Iris pigment epithelial cell (primary cell): ENCODE results near the gene PPP5C.
"Not testable (repeated sequence)": the region's sequence is repeated elsewhere in the genome, so short reads cannot be mapped to it uniquely, and the experiment has no call there.

Experiments used
- DNase-seq: peaks from one replicate; pipeline ENCODE4 v3.0.0-alpha.2; 2011; ENCODE audit warnings: low read depth

Gene PPP5C

DNA sequence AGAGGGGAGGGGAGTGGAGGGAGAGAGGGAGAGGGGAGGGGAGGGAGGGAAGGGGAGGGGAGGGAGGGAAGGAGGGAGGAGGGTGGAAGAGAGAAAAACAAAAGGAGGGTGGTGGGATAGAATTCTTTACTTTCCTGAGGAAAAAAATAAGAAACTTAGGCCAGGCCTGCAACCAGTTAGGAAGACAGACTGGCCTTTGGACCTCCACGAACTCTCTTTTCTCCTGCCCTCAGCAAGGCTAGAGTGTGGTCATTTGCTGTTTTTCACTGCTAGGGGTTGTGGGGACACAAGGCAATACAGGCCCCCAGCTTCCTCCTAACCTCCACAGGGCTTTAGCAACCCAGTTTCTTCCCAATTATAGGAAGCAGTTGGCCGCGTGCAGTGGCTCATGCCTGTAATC lies 62.3 kb downstream of the PPP5C start:
- no peak for DNase-seq

DNA sequence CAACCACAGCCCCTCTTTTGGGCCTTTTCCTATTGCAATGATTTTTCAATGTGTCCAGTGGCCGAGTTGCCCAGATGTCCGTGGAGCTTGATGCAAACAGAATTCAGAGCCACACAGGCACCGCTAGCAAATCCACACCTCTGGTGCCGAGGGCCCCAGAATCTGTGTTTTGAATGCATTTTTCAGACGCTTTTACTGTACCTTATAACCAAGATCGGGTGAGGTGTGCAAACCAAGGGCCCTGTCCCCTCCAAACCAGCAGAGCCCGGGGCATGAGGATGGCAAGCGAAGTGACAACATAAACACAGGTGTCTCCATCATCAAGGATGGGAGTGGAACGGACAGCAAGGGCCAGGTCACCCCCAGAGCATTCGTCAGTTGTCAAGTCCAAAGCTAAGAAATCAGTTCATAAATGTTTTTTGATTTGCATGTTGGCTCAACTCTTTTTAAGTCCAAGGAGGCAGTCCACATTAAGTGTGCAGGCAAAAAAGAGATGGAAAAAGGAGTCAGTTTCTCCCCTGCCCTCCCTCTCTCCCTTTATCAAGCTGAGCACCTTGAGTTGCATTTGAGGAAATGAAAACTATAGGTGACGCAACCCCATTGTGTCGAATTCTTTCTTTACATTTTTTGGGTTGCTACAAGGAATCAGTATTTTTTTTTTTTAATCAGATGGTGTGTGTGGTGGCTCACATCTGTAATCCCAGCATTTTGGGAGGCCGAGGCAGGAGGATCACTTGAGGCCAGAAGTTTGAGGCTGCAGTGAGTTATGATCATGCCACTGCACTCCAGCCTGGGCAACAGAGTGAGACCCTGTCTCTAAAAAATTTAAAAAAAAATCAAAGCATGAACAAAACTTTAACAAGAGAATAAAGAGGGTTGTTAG lies 63.6 kb downstream of the PPP5C start:
- DNase-seq = no peak

DNA sequence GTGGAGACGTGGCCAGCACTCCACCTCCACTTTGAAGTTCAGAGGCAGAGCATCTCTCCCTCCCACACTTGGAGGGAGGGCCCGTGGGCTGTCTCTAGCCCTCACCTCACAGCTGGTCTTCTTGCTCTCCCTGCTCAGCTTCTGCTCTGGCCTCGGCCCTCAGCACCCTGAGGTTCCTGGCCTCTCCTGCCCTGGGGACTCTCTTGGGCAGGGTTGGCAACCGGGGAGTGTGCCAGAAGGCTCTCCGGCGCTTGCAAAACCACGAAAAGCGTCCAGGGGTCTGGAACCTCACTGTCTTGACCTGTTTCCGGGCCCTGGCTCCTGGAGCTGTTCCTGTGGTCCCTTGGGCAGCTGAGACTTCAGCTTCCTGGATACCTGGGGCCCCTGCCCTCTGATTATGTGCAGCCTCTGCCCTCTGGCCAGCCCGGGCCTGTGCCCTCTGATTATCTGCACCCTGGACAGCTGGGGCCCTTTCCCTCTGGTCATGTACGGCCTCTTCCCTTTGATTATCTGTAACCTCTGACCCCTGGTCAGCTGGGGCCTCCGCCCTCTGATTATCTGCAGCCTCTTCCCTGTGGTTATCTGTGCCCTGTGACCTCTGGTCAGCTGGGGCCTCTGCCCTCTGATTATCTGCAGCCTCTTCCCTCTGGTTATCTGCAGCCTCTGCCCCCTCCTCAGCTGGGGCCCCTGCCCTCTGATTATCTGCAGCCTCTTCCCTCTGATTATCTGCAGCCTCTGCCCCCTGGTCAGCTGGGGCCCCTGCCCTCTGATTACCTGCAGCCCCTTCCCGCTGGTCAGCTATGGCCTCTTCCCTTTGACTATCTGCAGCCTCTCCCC lies 64.4 kb downstream of the PPP5C start:
- DNase-seq = no peak

DNA sequence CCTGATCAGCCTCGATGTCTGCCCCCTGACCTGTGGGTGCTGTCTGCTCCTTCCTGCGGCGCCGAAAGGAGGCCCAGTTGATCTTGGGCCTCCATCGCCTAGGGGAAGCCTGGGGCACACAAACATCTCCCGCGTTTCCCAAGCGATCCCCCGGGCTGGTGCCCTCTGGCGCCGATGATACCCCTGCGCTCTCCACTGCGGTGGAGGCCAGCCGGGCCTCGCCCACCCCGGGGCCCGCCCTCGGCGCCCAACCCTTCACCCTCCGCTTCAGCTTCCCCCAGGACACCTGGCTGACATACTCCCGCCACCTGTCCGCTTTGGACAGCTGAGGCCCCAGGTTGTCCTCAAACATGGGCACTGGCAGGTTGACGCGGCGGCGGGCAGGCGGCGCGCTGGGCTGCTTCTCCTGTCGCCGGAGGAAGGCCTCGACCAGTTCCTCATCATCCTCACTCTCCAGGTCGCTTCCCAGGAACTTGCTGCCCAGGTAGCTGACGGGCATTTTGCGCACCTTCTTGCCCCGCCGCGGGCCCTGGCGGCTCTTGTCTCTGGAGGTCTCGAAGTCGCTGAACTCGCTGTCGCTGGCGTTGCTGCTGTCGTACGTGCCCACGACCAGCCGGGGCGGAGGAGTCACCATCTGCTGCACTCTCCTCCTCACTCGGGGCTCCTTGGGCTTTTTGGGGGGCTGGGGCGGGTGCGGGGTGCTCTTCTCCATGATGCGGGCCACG lies 65.2 kb downstream of the PPP5C start:
- no peak for DNase-seq

DNA sequence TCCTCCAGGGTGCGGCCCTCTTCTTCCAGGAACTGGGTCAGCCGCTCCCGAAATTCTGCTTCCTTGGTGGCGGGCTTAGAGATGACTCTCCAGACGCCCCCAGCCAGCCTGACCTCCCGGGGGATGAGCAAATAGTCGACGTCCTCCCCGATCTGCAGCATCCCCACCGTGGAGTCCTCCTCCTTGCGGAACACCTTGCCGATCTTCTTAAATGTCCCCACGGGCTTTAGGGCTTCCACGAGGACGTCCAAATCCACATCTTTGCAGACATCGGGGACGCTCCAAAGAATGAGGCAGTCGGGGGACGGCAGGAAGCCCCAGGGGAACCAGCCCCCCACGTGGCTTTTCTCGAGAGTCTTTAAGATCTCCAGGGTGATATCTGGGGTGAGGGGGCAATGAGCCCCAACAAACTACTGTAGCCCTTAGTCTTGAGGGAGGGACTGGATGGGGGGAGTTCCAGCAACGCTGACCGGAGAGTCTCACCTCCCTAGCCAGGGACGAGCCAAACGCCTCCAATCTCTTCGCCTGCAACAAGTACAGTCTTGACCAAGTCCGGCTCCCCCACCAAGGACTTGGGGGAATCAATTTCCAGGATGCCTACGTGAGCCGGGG lies 65.9 kb downstream of the PPP5C start:
- peak; percentile 51 for DNase-seq

DNA sequence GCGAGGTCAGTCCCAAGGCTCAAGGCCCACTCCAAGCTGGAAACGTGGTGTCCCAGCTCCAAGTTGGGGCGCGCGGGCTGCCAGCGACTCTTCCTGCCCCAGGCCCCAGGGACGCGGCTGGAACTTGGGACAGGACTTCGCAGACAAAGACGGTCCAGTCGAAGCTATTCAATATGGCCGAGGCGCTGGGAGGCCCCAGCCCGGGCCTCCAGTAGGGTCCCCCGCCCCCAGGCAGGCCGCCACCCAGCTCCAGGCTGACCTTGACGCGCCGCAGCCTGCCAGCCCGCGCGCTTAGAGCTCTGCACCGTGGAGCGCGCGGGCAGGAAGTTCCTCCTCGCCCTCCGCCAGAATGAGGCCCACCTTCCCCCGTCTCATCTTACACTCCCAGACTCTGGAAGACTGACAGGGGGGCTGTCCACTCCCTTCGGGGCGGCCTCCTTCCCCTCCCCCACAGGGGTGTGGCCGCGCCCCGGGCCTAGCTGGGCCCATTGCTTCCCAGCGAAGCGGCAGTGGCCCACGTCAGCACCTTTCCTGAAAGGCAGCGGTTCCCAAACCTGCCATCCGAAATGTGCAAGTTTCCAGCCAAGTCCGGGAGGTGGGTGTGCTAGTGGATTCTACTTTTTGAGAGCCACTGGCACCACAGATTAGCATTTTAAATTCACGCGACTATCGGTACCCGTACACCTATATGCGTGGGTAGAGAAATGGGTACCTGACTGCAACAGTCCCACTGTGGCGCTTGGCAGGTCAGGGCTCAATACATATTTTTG lies 66.6 kb downstream of the PPP5C start, which contains the start of gene CCDC8:
Gene CCDC8, minus strand, starts transcription at position 303 of the 770 bp plus-strand sequence. CDS start 754 bp downstream, outside the sequence.
- DNase-seq = peak; percentile 98

DNA sequence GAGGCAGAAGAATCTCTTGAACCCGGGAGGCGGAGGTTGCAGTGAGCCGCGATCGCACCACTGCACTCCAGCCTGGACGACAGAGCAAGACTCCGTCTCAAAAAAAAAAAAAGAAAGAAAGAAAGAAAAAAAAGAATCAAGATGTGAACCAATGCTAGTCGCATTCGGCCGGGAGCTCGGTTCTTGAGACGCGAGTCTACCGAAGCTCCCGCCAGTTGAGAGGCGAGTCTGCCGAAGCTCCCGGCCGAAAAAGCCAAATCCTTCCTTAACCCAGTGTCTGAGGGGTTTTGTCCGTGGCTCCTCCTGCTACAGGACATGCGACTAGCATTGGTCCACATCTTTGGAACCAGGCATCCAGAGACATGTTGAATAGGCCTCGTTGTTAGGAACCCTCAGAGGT lies 68.0 kb downstream of the PPP5C start:
- not testable (repeated sequence) for DNase-seq

DNA sequence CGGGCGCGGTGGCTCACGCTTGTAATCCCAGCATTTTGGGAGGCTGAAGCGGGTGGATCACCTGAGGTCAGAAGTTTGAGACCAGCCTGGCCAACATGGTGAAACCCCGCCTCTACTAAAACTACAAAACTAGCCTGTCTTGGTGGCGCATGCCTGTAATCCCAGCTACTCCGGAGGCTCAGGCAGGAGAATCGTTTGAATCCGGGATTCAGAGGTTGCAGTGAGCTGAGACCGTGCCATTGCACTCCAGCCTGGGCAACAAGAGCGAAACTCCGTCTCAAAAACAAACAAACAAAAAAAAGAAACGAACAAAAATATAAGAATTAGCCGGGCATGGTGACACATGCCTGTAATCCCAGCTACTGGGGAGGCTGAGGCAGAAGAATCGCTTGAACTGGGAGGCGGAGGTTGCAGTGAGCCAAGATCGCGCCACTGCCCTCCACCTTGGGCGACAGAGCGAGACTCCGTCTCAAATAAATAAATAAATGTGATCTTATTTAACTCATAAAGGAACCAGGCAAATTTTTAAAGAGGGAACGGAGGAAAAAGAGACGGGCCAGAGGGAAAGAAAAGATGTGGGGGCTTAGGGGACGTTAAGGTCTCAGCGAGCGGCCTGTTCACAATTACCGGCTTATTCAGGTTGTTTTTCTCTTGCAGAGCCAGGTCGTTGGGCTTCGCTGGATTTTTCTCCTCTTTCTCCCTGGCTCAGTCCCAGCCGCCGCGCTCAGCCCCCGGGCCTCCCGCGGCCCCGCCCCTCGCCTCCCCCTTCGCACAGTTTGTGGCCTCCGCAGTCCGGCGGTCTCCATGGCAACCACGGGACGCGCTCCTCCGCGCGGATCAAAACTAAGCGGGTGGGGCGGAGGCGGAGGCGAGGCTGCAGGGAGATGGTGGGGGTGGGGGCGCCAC lies 69.2 kb downstream of the PPP5C start:
- DNase-seq = peak; percentile 92

DNA sequence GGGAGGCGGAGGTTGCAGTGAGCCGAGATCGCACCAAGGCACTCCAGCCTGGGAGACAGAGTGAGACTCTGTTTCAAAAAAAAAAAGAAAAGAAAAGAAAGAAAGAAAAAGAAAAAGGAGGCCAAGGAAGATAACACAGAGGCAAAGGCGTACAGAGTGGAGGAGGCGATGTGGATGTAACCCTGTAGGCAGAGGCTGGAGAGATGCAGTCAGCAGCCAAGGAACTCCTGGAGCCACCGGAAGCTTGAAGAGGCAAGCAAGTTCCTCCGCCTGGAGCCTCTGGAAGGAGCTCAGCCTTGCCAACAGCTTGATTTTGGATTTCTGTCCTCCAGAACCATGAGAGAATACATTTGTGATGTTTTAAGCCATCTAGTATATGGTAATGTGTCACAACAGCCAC lies 73.2 kb downstream of the PPP5C start:
- DNase-seq = no peak

DNA sequence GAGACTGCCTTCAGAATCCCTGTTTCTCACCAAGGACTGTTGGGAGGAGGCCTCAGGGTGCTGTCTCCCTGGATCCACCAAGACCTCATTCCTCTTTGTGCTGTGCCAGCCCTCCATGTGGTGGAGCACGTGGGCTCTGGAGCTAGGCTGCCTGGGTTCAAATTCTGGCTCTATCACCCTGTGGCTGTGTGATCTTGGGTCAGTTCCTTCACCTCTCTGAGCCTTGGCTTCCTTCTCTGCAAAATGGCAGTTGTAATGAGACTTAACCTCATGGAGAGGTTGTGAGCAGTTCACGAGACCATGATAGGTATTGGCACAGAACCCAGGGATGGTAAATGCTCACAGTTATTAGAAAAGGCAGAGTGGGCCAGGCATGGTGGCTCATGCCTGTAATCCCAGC lies 75.5 kb downstream of the PPP5C start:
- no peak for DNase-seq

DNA sequence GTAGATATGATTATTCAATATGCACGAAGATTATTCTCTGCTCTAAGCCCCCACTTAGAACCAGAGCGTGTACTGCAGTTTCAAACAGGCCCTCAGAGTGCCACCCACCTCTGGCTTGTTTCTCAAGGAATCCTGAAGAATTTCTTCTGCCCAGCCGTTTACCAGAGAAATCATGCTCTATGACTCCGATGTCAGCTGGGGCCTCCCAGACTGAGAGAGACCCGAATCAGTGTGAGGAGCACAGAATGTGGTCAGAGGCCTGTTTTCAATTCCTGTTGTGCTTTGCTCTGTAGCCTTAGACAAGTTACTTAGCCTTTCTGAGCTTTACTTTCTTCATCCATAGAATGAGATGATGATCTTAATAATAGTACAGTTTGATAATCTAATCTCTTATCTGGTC lies 76.3 kb downstream of the PPP5C start:
- no peak for DNase-seq

DNA sequence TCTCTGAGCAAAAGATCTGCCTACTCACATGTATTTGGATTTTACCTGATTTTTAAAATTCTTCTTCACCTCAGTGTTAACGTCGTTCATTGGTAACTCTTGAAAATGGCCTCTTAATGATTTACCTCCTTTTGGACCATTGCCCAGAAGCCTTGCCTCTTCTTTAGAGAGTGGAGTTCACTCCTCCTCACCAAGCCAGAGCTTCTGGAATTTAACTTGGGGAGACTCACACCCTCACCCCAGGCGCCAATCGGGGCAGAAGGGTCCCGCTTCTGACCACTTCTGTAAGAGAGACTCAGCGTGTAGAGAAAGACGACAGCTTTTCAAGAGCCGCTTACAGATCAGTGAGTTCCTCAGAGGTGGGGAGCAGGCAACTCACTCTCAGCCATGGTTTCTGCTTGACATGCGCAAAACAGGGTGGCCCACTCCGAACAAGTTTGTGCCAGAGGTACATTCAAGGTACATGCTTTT lies 79.2 kb downstream of the PPP5C start:
- DNase-seq = peak; percentile 49

DNA sequence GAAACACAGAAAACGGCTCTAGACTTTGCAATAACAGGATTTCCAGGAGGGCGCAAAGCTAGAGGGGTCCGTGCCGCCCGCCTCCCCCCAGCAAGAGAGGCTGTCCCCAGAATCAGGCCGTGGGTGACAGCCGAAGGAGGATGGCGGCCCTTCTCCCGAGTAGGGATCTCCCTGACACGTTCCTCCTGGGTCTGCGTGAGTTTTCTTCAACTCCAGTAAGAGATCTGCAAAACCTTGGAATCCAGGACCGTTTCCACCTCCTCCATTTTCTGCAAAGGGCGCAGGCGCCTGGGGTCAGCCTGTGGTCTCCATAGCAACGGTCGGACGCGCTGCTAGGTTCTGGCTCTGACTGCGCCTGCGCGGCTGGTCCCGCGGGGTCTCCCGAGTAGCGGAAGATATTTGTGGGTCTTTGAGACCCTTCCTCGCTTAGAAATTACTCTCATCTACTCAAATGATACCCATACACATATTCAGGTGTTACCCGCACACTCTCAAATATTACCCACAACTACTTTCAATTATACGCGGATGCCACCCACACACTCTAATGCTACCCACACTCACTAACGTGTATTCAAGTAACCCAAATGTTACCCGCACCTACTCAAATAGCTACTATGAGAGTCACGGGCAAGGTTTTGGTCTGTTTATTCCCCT lies 79.7 kb downstream of the PPP5C start:
- peak; percentile 74 for DNase-seq

DNA sequence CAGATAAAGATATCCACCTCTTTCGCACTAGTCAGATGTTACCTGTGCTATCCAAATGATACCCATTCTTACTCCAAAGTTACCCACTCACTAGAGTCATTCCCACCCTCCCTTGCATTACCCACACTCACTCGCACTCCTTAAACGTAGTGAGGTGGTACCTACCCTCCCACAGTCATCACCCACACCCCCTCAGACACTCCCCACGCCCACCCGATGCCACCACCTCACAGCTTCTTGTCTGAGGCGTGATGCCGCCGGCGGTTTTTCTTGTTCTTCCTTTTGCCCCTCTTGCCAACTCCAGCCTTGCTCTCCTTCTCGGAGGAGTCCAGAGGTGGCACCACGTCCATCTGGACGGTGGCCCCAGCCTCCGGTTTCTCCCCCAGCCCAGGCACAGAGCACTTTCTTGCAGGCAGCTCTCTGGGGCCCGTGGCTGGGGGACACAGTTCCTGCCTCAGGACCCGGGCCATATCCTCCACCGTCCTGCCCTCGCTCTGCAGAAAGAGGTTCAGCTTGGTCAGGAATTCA lies 80.7 kb downstream of the PPP5C start:
- no peak for DNase-seq

DNA sequence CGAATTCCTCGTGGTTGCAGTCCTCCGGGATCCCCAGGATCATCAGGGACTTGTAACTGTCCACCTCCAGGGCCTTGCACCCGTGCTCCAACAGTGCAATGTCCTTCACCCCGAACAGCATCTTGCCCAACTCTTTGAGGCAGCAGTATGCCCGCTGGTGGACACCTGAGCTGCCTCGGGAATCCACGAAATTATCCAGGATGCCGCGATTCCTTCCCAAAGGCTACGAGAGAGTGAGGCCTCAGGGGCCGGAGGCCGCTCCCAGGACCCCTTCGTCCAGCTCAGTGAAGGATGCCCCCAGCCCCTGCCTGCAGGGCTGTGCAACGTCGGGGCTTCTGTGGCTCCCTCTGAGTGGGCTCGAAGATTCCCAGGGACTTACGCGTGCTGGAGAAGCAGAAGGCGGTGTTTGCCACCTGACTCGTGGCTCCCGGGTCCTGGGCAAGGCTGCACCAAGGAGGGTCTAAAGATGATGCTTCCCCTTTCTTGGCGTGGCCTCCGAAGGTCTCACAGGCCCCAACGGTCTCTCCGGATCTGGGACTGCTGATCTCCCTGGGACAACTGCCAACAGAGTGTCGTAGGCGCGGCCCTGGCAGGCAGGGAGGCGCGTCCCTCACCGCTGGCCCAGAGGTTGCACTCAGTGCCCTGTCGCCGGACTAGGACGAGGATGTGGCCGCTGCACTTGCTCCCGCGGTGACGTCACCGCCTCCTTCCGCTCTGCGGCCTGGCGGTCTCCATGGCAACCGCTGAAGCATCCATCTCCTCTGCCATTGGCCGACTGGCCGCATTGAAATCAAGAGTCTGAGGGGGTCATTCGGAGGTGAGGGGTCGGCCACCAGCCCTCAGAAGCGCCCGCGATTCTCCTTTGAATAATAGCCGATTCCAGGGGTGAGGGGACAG lies 81.6 kb downstream of the PPP5C start, which contains the start of gene PNMA8C:
Gene PNMA8C, minus strand, starts transcription at position 698 of the 897 bp plus-strand sequence. Its CDS starts 577 bp downstream, at position 121.
- peak; percentile 64 for DNase-seq

DNA sequence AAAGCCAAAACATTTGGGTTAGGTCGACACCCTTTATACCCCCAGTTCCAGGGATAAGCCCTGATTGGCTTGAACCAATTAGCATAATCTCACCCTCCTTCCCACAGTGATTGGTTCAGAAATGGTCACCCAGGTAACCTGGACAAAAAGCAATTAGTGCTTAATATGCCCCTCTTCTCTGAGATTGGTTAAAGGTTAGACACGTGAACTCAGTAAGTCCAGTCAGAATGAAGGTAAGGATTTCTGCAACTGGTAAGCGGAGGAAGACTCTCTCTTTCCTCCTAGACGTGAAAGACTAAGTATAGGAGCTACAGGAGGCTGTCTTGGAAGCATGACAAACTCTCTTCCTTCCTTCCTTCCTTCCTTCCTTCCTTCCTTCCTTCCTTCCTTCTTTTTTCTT lies 83.1 kb downstream of the PPP5C start:
- no peak for DNase-seq

DNA sequence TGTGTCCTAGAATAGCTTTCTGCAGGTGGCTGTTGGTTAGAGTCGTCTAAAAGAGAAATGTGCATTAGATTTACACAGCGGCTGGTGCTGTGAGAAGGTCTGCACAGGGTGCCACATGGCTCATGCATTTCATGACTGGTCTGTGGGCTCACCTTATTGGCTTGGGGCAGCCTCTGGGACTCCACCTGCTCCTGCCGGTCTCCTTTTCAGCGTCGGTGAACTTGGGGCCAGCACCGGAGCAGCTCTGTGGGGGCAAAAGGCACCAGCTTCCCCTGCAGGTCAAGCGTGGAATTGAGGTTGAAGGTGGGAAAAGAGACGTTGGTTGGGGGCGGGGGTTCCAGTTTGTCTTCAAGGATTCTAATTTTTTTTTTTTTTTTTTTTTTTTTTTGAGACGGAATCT lies 84.9 kb downstream of the PPP5C start:
- no peak for DNase-seq

DNA sequence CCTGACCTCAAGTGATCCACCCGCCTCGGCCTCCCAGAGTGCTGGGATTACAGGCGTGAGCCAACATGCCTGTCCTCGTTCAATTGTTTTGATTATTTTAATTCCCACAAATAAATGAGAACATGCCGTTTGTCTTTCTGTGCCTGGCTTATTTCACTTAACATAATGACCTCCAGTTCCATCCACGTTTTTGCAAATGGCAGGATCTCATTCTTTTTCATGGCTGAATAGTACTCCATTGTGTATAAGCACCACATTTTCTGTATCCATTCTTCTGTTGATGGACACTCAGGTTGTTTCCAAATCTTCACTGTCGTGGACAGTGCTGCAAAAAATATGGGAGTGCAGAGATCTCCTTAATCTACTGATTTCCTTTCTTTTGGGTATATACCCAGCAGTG lies 86.6 kb downstream of the PPP5C start:
- not testable (repeated sequence) for DNase-seq
